Keratinocyte (primary cell): ENCODE measurements around the gene KCNAB2.

Experiments
- CTCF ChIP-seq, 3 experiments: IDR thresholded peaks in 1 of 3; conservative IDR thresholded peaks in 1 of 3; optimal IDR thresholded peaks in 1 of 3; 2 replicates in 2 of 3; 3 replicates in 1 of 3; pipeline versions ENCODE3 to v1.5.1; 2011; ENCODE audit warnings: low read length in 3 of 3, mild to moderate bottlenecking in 3 of 3, moderate library complexity in 2 of 3, control low read depth in 1 of 3, inconsistent platforms in 1 of 3; ENCODE audit not compliant: insufficient read depth in 2 of 3; ENCODE audit errors: extremely low read depth in 1 of 3
- EZH2 ChIP-seq: IDR thresholded peaks from one replicate; pipeline ENCODE4 v1.6.1; 2012; ENCODE audit warnings: inconsistent platforms, mild to moderate bottlenecking, low read length, moderate library complexity

DNA sequence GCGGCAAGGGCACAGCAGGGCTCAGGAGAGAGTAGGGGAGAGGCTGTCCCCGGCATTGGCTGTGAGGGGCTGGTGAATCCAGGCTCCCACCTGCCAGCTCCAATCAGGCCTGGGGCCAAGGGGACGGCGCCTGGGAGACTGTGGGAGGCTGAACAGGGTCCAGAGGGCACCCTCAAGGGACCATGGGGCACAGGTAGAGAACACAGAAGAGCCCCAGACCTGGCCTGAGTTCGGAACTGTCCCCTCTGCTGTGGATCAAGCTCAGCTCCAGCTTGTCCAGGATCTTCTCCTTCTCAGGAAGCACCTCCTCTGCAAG is 67.0 kb downstream of the KCNAB2 start:
- TF ChIP-seq CTCF (optimal IDR thresholded peaks at IDR 0.05 in 1 of 3, IDR thresholded peaks at IDR 0.05 in 1 of 3, conservative IDR thresholded peaks at IDR 0.05 in 1 of 3; ENCODE audit: extremely low read depth in 1 of 3, insufficient read depth in 2 of 3, low read length in 3 of 3) (no peak), EZH2 (no peak)
